H9 (cell line): ENCODE results near the gene NEK7. TPM values are rescaled to one million over a fixed set of nuclear protein-coding genes. Genes with fewer than 3 reads are reported as not detected.

Experiments used
- DNase-seq: peaks from one replicate; pipeline ENCODE4 v3.0.0-alpha.2; 2017
- H2AFZ ChIP-seq: one replicate; pipeline ENCODE4 v1.6.1; 2013; ENCODE audit warnings: mild to moderate bottlenecking, low read length, control low read depth, moderate library complexity
- H2AK5ac ChIP-seq: 2 replicates; pipeline ENCODE4 v1.6.1; 2013; ENCODE audit warnings: low read length, control low read depth, mixed read lengths; ENCODE audit not compliant: insufficient read length
- H2BK120ac ChIP-seq: one replicate; pipeline ENCODE4 v1.6.1; 2013; ENCODE audit warnings: low read depth, mild to moderate bottlenecking, low read length, control low read depth, inconsistent platforms; ENCODE audit not compliant: poor library complexity, severe bottlenecking
- H2BK12ac ChIP-seq: 2 replicates; pipeline ENCODE4 v1.6.1; 2013; ENCODE audit warnings: low read length, control low read depth, mixed read lengths, low read depth; ENCODE audit not compliant: insufficient read length
- H2BK15ac ChIP-seq: 2 replicates; pipeline ENCODE4 v1.6.1; 2013; ENCODE audit warnings: low read depth, low read length, control low read depth
- H2BK20ac ChIP-seq: one replicate; pipeline ENCODE4 v1.6.1; 2013; ENCODE audit warnings: low read depth, mild to moderate bottlenecking, low read length, control low read depth, inconsistent platforms; ENCODE audit not compliant: poor library complexity, severe bottlenecking
- H2BK5ac ChIP-seq: 2 replicates; pipeline ENCODE4 v1.6.1; 2013; ENCODE audit warnings: low read length, control low read depth, mixed read lengths; ENCODE audit not compliant: insufficient read length
- H3K14ac ChIP-seq: 2 replicates; pipeline ENCODE4 v1.6.1; 2013; ENCODE audit warnings: low read length, control low read depth; ENCODE audit not compliant: insufficient read depth
- H3K18ac ChIP-seq: 2 replicates; pipeline ENCODE4 v1.6.1; 2013; ENCODE audit warnings: low read depth, mild to moderate bottlenecking, mixed read lengths, low read length, control low read depth; ENCODE audit not compliant: insufficient read length
- H3K23ac ChIP-seq: 2 replicates; pipeline ENCODE4 v1.6.1; 2013; ENCODE audit warnings: low read length, control low read depth, mixed read lengths, low read depth; ENCODE audit not compliant: insufficient read length
- H3K23me2 ChIP-seq: 2 replicates; pipeline ENCODE4 v1.6.1; 2013; ENCODE audit warnings: low read depth, mild to moderate bottlenecking, mixed read lengths, low read length, control low read depth; ENCODE audit not compliant: insufficient read length, poor library complexity, severe bottlenecking
- H3K27ac ChIP-seq: 2 replicates; pipeline ENCODE4 v1.5.1; 2013; ENCODE audit warnings: low read length, control low read depth, mixed read lengths, low read depth; ENCODE audit not compliant: insufficient read length
- H3K27me3 ChIP-seq: 2 replicates; pipeline ENCODE4 v1.6.1; 2013; ENCODE audit warnings: low read length, control low read depth, inconsistent platforms; ENCODE audit not compliant: insufficient read depth
- H3K4ac ChIP-seq: 2 replicates; pipeline ENCODE4 v1.6.1; 2013; ENCODE audit warnings: low read depth, mild to moderate bottlenecking, control low read depth, inconsistent platforms, low read length, moderate library complexity
- H3K4me1 ChIP-seq: 2 replicates; pipeline ENCODE4 v1.6.1; 2013; ENCODE audit warnings: low read length, control low read depth, inconsistent platforms; ENCODE audit not compliant: insufficient read depth
- H3K4me2 ChIP-seq: 2 replicates; pipeline ENCODE4 v1.6.1; 2013; ENCODE audit warnings: low read length, control low read depth, mixed read lengths; ENCODE audit not compliant: insufficient read length, insufficient read depth
- H3K56ac ChIP-seq: 2 replicates; pipeline ENCODE4 v1.6.1; 2013; ENCODE audit warnings: low read depth, mild to moderate bottlenecking, mixed read lengths, low read length, control low read depth; ENCODE audit not compliant: insufficient read length
- H3K79me1 ChIP-seq: 2 replicates; pipeline ENCODE4 v1.6.1; 2013; ENCODE audit warnings: low read depth, mild to moderate bottlenecking, moderate library complexity, low read length, control low read depth, inconsistent platforms; ENCODE audit not compliant: insufficient read depth, poor library complexity, severe bottlenecking
- H3K79me2 ChIP-seq: 2 replicates; pipeline ENCODE4 v1.6.1; 2013; ENCODE audit warnings: low read length, control low read depth, inconsistent platforms; ENCODE audit not compliant: insufficient read depth
- H3K9ac ChIP-seq: 2 replicates; pipeline ENCODE4 v1.6.1; 2013; ENCODE audit warnings: low read length, control low read depth, mixed read lengths; ENCODE audit not compliant: insufficient read length; ENCODE audit errors: extremely low read depth
- H3K9me3 ChIP-seq: one replicate; pipeline ENCODE4 v1.6.1; 2013; ENCODE audit warnings: low read depth, low read length, inconsistent platforms; ENCODE audit not compliant: control insufficient read depth
- H3T11ph ChIP-seq: one replicate; pipeline ENCODE4 v1.6.1; 2013; ENCODE audit warnings: mild to moderate bottlenecking, low read length, control low read depth, inconsistent platforms
- H4K20me1 ChIP-seq: one replicate; pipeline ENCODE4 v1.6.1; 2013; ENCODE audit not compliant: control insufficient read depth, insufficient read length, insufficient read depth
- H4K5ac ChIP-seq: 2 replicates; pipeline ENCODE4 v1.6.1; 2013; ENCODE audit warnings: low read depth, mild to moderate bottlenecking, mixed read lengths, low read length, control low read depth; ENCODE audit not compliant: insufficient read length
- H4K8ac ChIP-seq: replicated peaks from 2 replicates; pipeline ENCODE4 v1.6.1; 2013; ENCODE audit warnings: low read length, control low read depth, mixed read lengths, low read depth; ENCODE audit not compliant: insufficient read length
- H4K91ac ChIP-seq: 2 replicates; pipeline ENCODE4 v1.6.1; 2013; ENCODE audit warnings: low read depth, mild to moderate bottlenecking, moderate library complexity, mixed read lengths, low read length, control low read depth; ENCODE audit not compliant: insufficient read length
- H3K27ac Mint-ChIP-seq, 3 experiments: 2 replicates in 2 of 3; 3 replicates in 1 of 3; pipeline ENCODE4 v1.8.0; 2020 to 2021; ENCODE audit warnings: mixed read lengths in 3 of 3, mild to moderate bottlenecking in 1 of 3, moderate library complexity in 1 of 3
- H3K27me3 Mint-ChIP-seq: 2 replicates; pipeline ENCODE4 v1.8.0; 2021; ENCODE audit warnings: low read depth, mild to moderate bottlenecking, moderate library complexity, mixed read lengths
- H3K36me3 Mint-ChIP-seq, 3 experiments: 2 replicates in 2 of 3; 3 replicates in 1 of 3; pipeline ENCODE4 v1.8.0; 2020 to 2021; ENCODE audit warnings: low read depth in 3 of 3, mixed read lengths in 3 of 3; ENCODE audit not compliant: insufficient read depth in 1 of 3
- H3K4me1 Mint-ChIP-seq, 2 experiments: 2 replicates each; pipeline ENCODE4 v1.8.0; 2020; ENCODE audit warnings: mixed read lengths in 2 of 2
- H3K4me3 Mint-ChIP-seq, 2 experiments: 2 replicates in 1 of 2; 3 replicates in 1 of 2; pipeline ENCODE4 v1.8.0; 2020 to 2021; ENCODE audit warnings: mild to moderate bottlenecking in 2 of 2, mixed read lengths in 2 of 2, moderate library complexity in 1 of 2
- H3K9me3 Mint-ChIP-seq, 2 experiments: 2 replicates in 1 of 2; 3 replicates in 1 of 2; pipeline ENCODE4 v1.8.0; 2020; ENCODE audit warnings: mild to moderate bottlenecking in 2 of 2, mixed read lengths in 2 of 2, moderate library complexity in 1 of 2
- WGBS: extraction: QIAGEN DNeasy Blood & Tissue Kit; methylation state at CpG from one replicate; pipeline ENCODE4 v1.1.7; 2013; ENCODE audit warnings: missing lambda C conversion rate, low lambda C conversion rate, mixed read lengths; ENCODE audit not compliant: insufficient read length; ENCODE audit errors: extremely low coverage; 5-methylcytosine and 5-hydroxymethylcytosine counted together
- total RNA-seq: library from RNA; stranded (reverse); gene quantifications from 2 replicates; pipeline ENCODE4 v1.2.1, GENCODE V29; 2021
- TF ChIP-seq, protein P1 (sequence below): fragments of 200-600 bp; sonication (generic); conservative IDR thresholded peaks from 3 replicates; pipeline ENCODE4 v1.8.0; 2021; ENCODE audit warnings: antibody characterized with exemption, mild to moderate bottlenecking

NEK7 gene
- total RNA-seq, 1 experiment from 2014 or later: 9.6 TPM

DNA sequence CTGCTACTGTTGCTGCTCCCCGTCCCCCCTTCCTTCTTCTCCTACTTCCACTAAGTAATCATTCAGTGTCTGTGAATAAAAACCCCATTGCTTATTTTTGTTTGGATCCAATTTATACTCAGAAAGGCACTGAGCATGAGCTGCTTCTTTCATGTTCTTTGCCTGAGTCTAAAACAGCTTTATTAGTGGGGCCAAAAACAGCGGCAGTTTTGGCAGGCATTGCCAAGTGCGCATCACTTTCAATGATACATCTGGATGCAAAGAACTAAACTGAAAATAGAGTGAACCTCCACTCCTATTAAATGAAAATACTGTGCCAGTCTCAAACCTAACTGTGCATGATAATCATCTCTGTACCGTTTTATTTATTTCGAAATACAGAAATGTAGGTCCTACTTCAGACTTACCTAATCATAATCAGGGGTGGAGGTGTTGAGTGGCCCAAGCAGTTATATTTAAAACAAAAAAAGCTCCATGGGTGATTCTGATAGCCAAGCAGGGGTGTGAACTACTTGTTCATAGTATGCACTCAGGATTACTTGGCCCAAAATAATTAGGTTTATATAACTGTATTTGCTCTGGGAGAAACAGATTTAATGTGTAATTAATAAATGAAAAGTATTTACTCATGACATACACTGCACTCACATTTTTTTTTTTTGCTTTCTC is 48.4 kb downstream of the NEK7 start:
- Mint-ChIP-seq H3K9me3 (no peaks in the 10 kb centered on the region), H3K4me1 (no peaks in the 10 kb centered on the region), H3K36me3 (0 out of 7 replicates have a peak, but pooled peaks cover 0 to 3% (median 0%) of the 10 kb centered on the region in 3 experiments), H3K27ac (peak overlapping the region in 1 of 3 experiments; percentile 23; a peak in 1 of 7 replicates), H3K27me3 (no peaks in the 10 kb centered on the region), H3K4me3 (no peak overlapping the region)
- no peak overlapping the region for H3K4ac ChIP-seq
- H3K9ac ChIP-seq: no peak overlapping the region
- H2BK15ac ChIP-seq: no peak overlapping the region
- H3K79me2 ChIP-seq: no peaks in the 10 kb centered on the region
- TF ChIP-seq, protein P1, sequence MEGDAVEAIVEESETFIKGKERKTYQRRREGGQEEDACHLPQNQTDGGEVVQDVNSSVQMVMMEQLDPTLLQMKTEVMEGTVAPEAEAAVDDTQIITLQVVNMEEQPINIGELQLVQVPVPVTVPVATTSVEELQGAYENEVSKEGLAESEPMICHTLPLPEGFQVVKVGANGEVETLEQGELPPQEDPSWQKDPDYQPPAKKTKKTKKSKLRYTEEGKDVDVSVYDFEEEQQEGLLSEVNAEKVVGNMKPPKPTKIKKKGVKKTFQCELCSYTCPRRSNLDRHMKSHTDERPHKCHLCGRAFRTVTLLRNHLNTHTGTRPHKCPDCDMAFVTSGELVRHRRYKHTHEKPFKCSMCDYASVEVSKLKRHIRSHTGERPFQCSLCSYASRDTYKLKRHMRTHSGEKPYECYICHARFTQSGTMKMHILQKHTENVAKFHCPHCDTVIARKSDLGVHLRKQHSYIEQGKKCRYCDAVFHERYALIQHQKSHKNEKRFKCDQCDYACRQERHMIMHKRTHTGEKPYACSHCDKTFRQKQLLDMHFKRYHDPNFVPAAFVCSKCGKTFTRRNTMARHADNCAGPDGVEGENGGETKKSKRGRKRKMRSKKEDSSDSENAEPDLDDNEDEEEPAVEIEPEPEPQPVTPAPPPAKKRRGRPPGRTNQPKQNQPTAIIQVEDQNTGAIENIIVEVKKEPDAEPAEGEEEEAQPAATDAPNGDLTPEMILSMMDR: no peak
- H3K18ac ChIP-seq: no peak overlapping the region
- H3K27ac ChIP-seq: no peak overlapping the region
- H3K4me2 ChIP-seq: no peak overlapping the region
- no peak overlapping the region for H2AK5ac ChIP-seq
- no peaks in the 10 kb centered on the region for H3K9me3 ChIP-seq
- WGBS: no CpG with 5 or more reads among the region's 5 CpGs
- no peak overlapping the region for H4K5ac ChIP-seq
- H3K4me1 ChIP-seq: no peaks in the 10 kb centered on the region
- H4K8ac ChIP-seq: no peak overlapping the region
- no peak overlapping the region for H2BK20ac ChIP-seq
- DNase-seq: no peak
- no peak overlapping the region for H3K14ac ChIP-seq
- H2BK12ac ChIP-seq: no peak overlapping the region
- no peak overlapping the region for H3K56ac ChIP-seq
- no peak overlapping the region for H2BK5ac ChIP-seq
- H2BK120ac ChIP-seq: no peak overlapping the region
- peaks cover 4% of the 10 kb centered on the region for H3K79me1 ChIP-seq
- H4K91ac ChIP-seq: no peak overlapping the region
- no peaks in the 10 kb centered on the region for H4K20me1 ChIP-seq
- no peak overlapping the region for H2AFZ ChIP-seq
- no peaks in the 10 kb centered on the region for H3K23me2 ChIP-seq
- H3K27me3 ChIP-seq: no peaks in the 10 kb centered on the region
- no peak overlapping the region for H3T11ph ChIP-seq
- no peak overlapping the region for H3K23ac ChIP-seq
